HEK293T (cell line): ENCODE measurements around the gene SLC39A7.

Experiments used
- BHLHE40 ChIP-seq: fragments of 450-650 bp; IDR thresholded peaks from 2 replicates; pipeline ENCODE4 v1.6.1; 2016; ENCODE audit warnings: mild to moderate bottlenecking, moderate library complexity, borderline replicate concordance
- CTBP1 ChIP-seq: fragments of 450-650 bp; IDR thresholded peaks from 2 replicates; pipeline ENCODE4 v1.6.1; 2016; ENCODE audit warnings: borderline replicate concordance
- ELF4 ChIP-seq: fragments of 450-650 bp; IDR thresholded peaks from 2 replicates; pipeline ENCODE4 v1.6.1; 2017; ENCODE audit warnings: antibody characterized with exemption
- FOXK2 ChIP-seq: fragments of 450-650 bp; IDR thresholded peaks from 2 replicates; pipeline ENCODE4 v1.6.1; 2016; ENCODE audit warnings: mild to moderate bottlenecking
- FOXM1 ChIP-seq: fragments of 450-650 bp; IDR thresholded peaks from 2 replicates; pipeline ENCODE4 v1.6.1; 2017; ENCODE audit warnings: mild to moderate bottlenecking, borderline replicate concordance
- SUZ12 ChIP-seq: fragments of 450-650 bp; IDR thresholded peaks from 2 replicates; pipeline ENCODE4 v1.6.1; 2016; ENCODE audit warnings: mild to moderate bottlenecking

DNA sequence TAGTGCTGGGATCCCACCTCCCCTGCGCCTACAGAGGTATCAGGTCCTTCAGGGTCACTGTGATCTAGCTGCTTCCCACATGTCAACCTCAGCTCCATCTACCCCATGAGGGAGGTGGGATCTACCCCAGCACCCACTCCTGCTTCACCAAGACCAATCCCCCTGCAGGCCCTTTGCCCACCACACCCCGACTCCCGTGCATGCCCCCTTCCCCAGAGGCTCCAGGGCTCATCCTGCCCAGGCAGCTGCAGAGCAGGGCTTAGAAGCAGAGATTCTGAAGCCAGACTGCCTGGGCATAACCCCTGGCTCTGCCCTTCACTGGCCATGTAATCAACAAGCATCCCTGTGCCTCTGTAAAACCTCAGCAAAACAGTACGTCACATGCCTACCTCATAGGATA, 25.9 kb upstream of the SLC39A7 start:
- TF ChIP-seq CTBP1: no peak
- no peak for TF ChIP-seq SUZ12
- no peak for TF ChIP-seq FOXK2
- no peak for TF ChIP-seq BHLHE40
- TF ChIP-seq FOXM1: no peak
- no peak for TF ChIP-seq ELF4
